ENCODE results near the gene MXD1. TPM values are rescaled to one million over a fixed set of nuclear protein-coding genes. Genes with fewer than 3 reads are reported as not detected.

Gene MXD1
- total and polyA plus RNA-seq, 12 donors = 1.7 to 12.1 (median 7.1) TPM

- Histone ChIP-seq H3K9me3 (replicated peaks in 1 of 3) (no peaks in the 10 kb centered on the region), H3K4me1 (replicated peaks in 1 of 2) (no peaks in the 10 kb centered on the region), H3K27me3 (no peaks in the 10 kb centered on the region), H3K27ac (no peak overlapping the region), H3K36me3 (replicated peaks in 1 of 2) (no peaks in the 10 kb centered on the region), H3K4me3 (no peak overlapping the region)
- 92 to 100% (median 96%) methylated on average over 1 of the region's 1 CpG for WGBS, 4 donors
- DNase-seq = no peak
- intact Hi-C loops (cut with DNase I) = no loop called here
- no peak for TF ChIP-seq CTCF (IDR thresholded peaks at IDR 0.05)
- no peak for TF ChIP-seq POLR2A (IDR thresholded peaks at IDR 0.05)
Measured at GRCh38 chr2:69972822-69973221, 57.9 kb downstream of the MXD1 start.

DNA sequence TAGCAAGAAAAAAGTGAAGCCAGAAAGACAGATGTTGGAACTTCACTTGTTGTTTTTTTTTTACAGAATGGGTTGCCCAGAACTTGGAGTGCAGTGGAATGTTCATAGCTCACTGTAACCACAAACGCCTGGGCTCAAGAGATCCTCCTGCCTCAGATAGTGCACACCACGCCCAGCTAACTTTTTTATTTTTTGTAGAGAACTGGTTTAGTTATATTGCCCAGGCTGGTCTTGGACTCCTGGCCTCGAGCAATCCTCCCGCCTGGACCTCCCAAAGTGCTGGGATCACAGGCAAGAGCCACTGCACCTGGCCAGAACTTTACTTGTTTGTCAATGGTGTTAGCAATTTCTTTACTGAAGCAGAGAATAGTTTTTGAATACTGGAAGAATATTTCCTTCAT is 58.4 kb downstream of the MXD1 start:
- Histone ChIP-seq H3K27me3 (no peaks in the 10 kb centered on the region), H3K4me3 (no peak overlapping the region), H3K4me1 (replicated peaks in 1 of 2) (no peaks in the 10 kb centered on the region), H3K27ac (no peak overlapping the region), H3K36me3 (replicated peaks in 1 of 2) (no peaks in the 10 kb centered on the region), H3K9me3 (replicated peaks in 1 of 3) (no peaks in the 10 kb centered on the region)
- DNase-seq = no peak
- intact Hi-C loops (cut with DNase I) = no loop called here
- 71 to 88% (median 73%) methylated on average over 4 of the region's 4 CpGs for WGBS, 4 donors
- TF ChIP-seq CTCF (IDR thresholded peaks at IDR 0.05) (no peak), POLR2A (IDR thresholded peaks at IDR 0.05) (no peak)

DNA sequence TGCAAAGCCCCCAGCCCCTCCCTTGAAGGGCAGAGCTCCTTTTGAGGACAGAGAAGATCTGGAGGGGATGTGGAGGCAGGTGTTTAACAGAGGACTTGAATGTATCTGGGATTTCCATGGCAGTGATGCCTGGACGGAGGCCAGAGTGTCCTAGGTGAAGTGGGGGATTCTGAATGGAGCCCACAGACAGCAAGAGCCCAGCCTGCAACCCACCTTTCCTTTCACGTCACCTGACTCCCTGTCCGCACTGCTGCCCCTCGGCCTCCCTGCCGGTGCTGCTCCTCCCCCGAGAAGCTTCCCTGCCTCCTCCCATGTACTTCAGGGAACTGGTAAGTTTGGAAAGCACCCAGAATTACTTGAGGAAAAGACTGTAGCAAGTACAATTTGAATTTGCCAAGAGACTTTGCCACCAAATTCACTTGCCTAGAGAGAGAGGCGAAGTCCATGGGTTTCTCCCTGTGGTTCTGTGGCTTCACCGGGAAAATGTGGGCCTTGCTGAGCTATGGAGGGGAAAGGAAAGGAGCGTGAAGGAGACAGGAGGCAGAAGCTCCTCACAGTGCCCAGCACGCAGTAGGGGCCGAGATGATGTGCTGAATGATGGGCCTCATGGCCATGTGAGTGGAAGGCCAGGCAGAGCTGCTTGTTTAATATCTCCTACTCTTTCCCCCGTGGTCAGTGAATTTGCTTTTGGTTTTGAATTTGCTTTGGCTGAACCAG is 60.4 kb downstream of the MXD1 start:
- TF ChIP-seq CTCF (IDR thresholded peaks at IDR 0.05) (no peak), POLR2A (IDR thresholded peaks at IDR 0.05) (no peak)
- no peak overlapping the region for H3K4me3 ChIP-seq
- DNase-seq = no peak
- 86 to 91% (median 89%) methylated on average over 12 of the region's 12 CpGs for WGBS, 4 donors
- no peaks in the 10 kb centered on the region for H3K27me3 ChIP-seq
- no peak overlapping the region for H3K27ac ChIP-seq
- H3K4me1 ChIP-seq (replicated peaks in 1 of 2) = no peaks in the 10 kb centered on the region
- H3K9me3 ChIP-seq (replicated peaks in 1 of 3) = no peaks in the 10 kb centered on the region
- intact Hi-C loops (cut with DNase I) = no loop called here
- no peaks in the 10 kb centered on the region for H3K36me3 ChIP-seq (replicated peaks in 1 of 2)

DNA sequence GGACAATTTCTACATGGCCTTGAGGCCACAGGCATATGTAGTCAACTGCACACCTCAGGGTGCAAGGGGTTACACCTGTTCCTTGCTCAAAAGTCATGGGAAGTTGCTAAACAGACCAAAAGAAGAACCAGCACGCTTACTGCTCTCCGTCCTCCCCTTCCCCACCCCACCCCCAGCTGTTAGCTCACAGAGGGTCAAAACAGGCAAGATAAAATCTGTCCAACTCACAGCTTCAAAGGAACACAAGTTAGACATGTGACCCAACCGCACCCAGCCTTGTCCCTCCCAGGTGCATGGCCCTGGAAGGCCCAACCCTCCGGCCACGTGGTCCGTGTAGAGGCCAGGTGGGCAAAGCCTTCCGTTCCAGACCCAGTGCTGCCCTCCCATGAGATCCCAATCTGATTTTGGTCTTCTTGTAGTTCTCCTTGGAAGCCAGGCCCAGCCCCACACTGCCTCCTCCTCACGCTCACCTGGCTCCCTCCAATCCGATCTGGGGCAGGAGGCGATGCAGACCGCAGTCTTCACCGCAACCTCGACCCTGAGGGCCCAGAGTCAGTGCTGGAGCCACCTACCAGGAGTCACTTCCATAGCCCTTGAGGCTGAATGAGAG is 61.0 kb downstream of the MXD1 start:
- intact Hi-C loops (cut with DNase I) = no loop called here
- Histone ChIP-seq H3K4me3 (no peak overlapping the region), H3K27me3 (no peaks in the 10 kb centered on the region), H3K4me1 (replicated peaks in 1 of 2) (no peaks in the 10 kb centered on the region), H3K27ac (no peak overlapping the region), H3K9me3 (replicated peaks in 1 of 3) (no peaks in the 10 kb centered on the region), H3K36me3 (replicated peaks in 1 of 2) (no peaks in the 10 kb centered on the region)
- WGBS, 4 donors = 84 to 88% (median 85%) methylated on average over 12 to 13 of the region's 13 CpGs
- DNase-seq = no peak
- TF ChIP-seq POLR2A (IDR thresholded peaks at IDR 0.05) (no peak), CTCF (IDR thresholded peaks at IDR 0.05) (no peak)
